ENCODE measurements around the gene FEM1A. TPM values are rescaled to one million over a fixed set of nuclear protein-coding genes. Genes with fewer than 3 reads are reported as not detected.

The FEM1A gene
- total and polyA plus RNA-seq, 2 of the 13 experiments (the other 11 are each of a cell fraction or from before 2014, with no cell fraction given): 3.2 to 10.8 TPM

GRCh38 chr19:4811328-4812131 is 20.0 kb downstream of the FEM1A start (continued):
- TF ChIP-seq ZBTB49 (CRISPR knock-in tag; IDR thresholded peaks at IDR 0.05; ENCODE audit: borderline replicate concordance): no peak
- no peak for TF ChIP-seq ZNF337 (CRISPR knock-in tag; IDR thresholded peaks at IDR 0.05; ENCODE audit: borderline replicate concordance, low read depth)
- TF ChIP-seq TAF15 (IDR thresholded peaks at IDR 0.05; ENCODE audit: low read depth, low read length, poor library complexity, severe bottlenecking): peak; percentile 67
- TF ChIP-seq HOXD1 (CRISPR knock-in tag; IDR thresholded peaks at IDR 0.05): no peak
- peak; percentile 97 for TF ChIP-seq PCBP1 (IDR thresholded peaks at IDR 0.05; ENCODE audit: borderline replicate concordance, low read depth, low read length)
- no peak for TF ChIP-seq ZFP36L2 (CRISPR knock-in tag; IDR thresholded peaks at IDR 0.05)
- no peak for TF ChIP-seq MZF1 (CRISPR knock-in tag; IDR thresholded peaks at IDR 0.05; ENCODE audit: borderline replicate concordance)
- no peak for TF ChIP-seq ZNF616 (CRISPR knock-in tag; IDR thresholded peaks at IDR 0.05; ENCODE audit: low read depth)
- TF ChIP-seq ZMAT3 (CRISPR knock-in tag; conservative IDR thresholded peaks at IDR 0.05): no peak
- TF ChIP-seq ZSCAN25 (CRISPR knock-in tag; IDR thresholded peaks at IDR 0.05): peak; percentile 64; the same call in 1 of the 2 replicates
- 0 out of 2 replicates have a peak, but pooled peaks have one; percentile 54 for TF ChIP-seq ZBTB7A (CRISPR knock-in tag; IDR thresholded peaks at IDR 0.05)
- TF ChIP-seq MEF2D (CRISPR knock-in tag; IDR thresholded peaks at IDR 0.05): no peak
- TF ChIP-seq ZNF12 (CRISPR knock-in tag; IDR thresholded peaks at IDR 0.05): no peak
- TF ChIP-seq PHB2 (IDR thresholded peaks at IDR 0.05; ENCODE audit: partially characterized antibody): no peak
- TF ChIP-seq ARHGAP35 (CRISPR knock-in tag; IDR thresholded peaks at IDR 0.05; ENCODE audit: borderline replicate concordance): no peak
- no peak for TF ChIP-seq ZNF235 (CRISPR knock-in tag; IDR thresholded peaks at IDR 0.05; ENCODE audit: borderline replicate concordance)
- peak in 1 of 2 experiments; percentile 38; a peak in 1 of 4 replicates for TF ChIP-seq NR2F1 (CRISPR knock-in tag; IDR thresholded peaks at IDR 0.05)
- TF ChIP-seq HHEX (CRISPR knock-in tag; IDR thresholded peaks at IDR 0.05): no peak
- no peak for TF ChIP-seq NRL (CRISPR knock-in tag; IDR thresholded peaks at IDR 0.05; ENCODE audit: borderline replicate concordance)
- no peak for TF ChIP-seq CHCHD3 (CRISPR knock-in tag; IDR thresholded peaks at IDR 0.05)
- TF ChIP-seq SOX5 (CRISPR knock-in tag; IDR thresholded peaks at IDR 0.05; ENCODE audit: borderline replicate concordance): peak; percentile 45; the same call in 1 of the 2 replicates
- no peak for TF ChIP-seq NCOA5 (CRISPR knock-in tag; IDR thresholded peaks at IDR 0.05)
- TF ChIP-seq TBP (CRISPR knock-in tag; IDR thresholded peaks at IDR 0.05): no peak
